GM23338 (cell line): ENCODE measurements around the gene CACNA1G. TPM values are rescaled to one million over a fixed set of nuclear protein-coding genes. Genes with fewer than 3 reads are reported as not detected.

Experiments used
- ATAC-seq: fragments of 200-7000 bp; cut with Tn5 transposase; 3 replicates; pipeline ENCODE4 v1.9.1; 2020
- DNase-seq: peaks from one replicate; pipeline ENCODE4 v3.0.0-alpha.2; 2015; ENCODE audit warnings: low spot score
- H2AFZ ChIP-seq: fragments of 200-600 bp; sonication (generic); 2 replicates; pipeline ENCODE4 v1.8.0; 2016; ENCODE audit warnings: antibody characterized with exemption, mild to moderate bottlenecking, moderate library complexity
- H3F3A ChIP-seq: fragments of 200-600 bp; sonication (generic); replicated peaks from 2 replicates; pipeline ENCODE4 v1.8.0; 2017; ENCODE audit warnings: antibody characterized with exemption, mixed run types, low read depth
- H3K27ac ChIP-seq: fragments of 200-600 bp; sonication (generic); 2 replicates; pipeline ENCODE4 v1.6.1; 2016; ENCODE audit warnings: low read depth
- H3K27me3 ChIP-seq: fragments of 200-600 bp; sonication (generic); 2 replicates; pipeline ENCODE4 v1.8.0; 2016; ENCODE audit warnings: mild to moderate bottlenecking, mixed run types, moderate library complexity; ENCODE audit not compliant: insufficient read depth
- H3K36me3 ChIP-seq: fragments of 200-600 bp; sonication (generic); 2 replicates; pipeline ENCODE4 v1.8.0; 2016; ENCODE audit warnings: mild to moderate bottlenecking; ENCODE audit not compliant: insufficient read depth
- H3K4me1 ChIP-seq: fragments of 200-600 bp; sonication (generic); 2 replicates; pipeline ENCODE4 v1.8.0; 2016; ENCODE audit warnings: mild to moderate bottlenecking, moderate library complexity; ENCODE audit not compliant: insufficient read depth
- H3K4me2 ChIP-seq: fragments of 200-600 bp; sonication (generic); 2 replicates; pipeline ENCODE4 v1.7.1; 2017; ENCODE audit warnings: mixed run types
- H3K4me3 ChIP-seq: fragments of 200-600 bp; sonication (generic); 2 replicates; pipeline ENCODE4 v1.6.1; 2016; ENCODE audit warnings: mixed run types
- H3K79me2 ChIP-seq: fragments of 200-600 bp; sonication (generic); replicated peaks from 2 replicates; pipeline ENCODE4 v1.8.0; 2017; ENCODE audit warnings: mild to moderate bottlenecking; ENCODE audit not compliant: insufficient read depth
- H3K9me2 ChIP-seq: fragments of 200-600 bp; sonication (generic); 2 replicates; pipeline ENCODE4 v1.8.0; 2017; ENCODE audit not compliant: insufficient read depth
- H4K20me1 ChIP-seq: fragments of 200-600 bp; sonication (generic); replicated peaks from 2 replicates; pipeline ENCODE4 v1.8.0; 2017; ENCODE audit warnings: mild to moderate bottlenecking; ENCODE audit not compliant: insufficient read depth
- H3K27ac Mint-ChIP-seq: 2 replicates; pipeline ENCODE4 v1.8.0; 2020; ENCODE audit warnings: inconsistent platforms, mild to moderate bottlenecking, moderate library complexity, mixed read lengths
- H3K27me3 Mint-ChIP-seq: 3 replicates; pipeline ENCODE4 v1.8.0; 2022; ENCODE audit warnings: low read depth, mild to moderate bottlenecking, moderate library complexity, mixed read lengths, inconsistent platforms; ENCODE audit not compliant: insufficient read depth, poor library complexity
- H3K36me3 Mint-ChIP-seq: 3 replicates; pipeline ENCODE4 v1.8.0; 2021; ENCODE audit warnings: low read depth, mild to moderate bottlenecking, inconsistent platforms, moderate library complexity, mixed read lengths
- H3K4me1 Mint-ChIP-seq: 3 replicates; pipeline ENCODE4 v1.8.0; 2020; ENCODE audit warnings: mild to moderate bottlenecking, inconsistent platforms, mixed read lengths
- H3K4me3 Mint-ChIP-seq: 3 replicates; pipeline ENCODE4 v1.8.0; 2021; ENCODE audit warnings: moderate library complexity, mild to moderate bottlenecking, inconsistent platforms, mixed read lengths
- H3K9me3 Mint-ChIP-seq: 3 replicates; pipeline ENCODE4 v1.8.0; 2020; ENCODE audit warnings: moderate library complexity, mild to moderate bottlenecking, inconsistent platforms, mixed read lengths
- EZH2 ChIP-seq: fragments of 200-600 bp; sonication (generic); IDR thresholded peaks from one replicate; pipeline ENCODE4 v1.8.0; 2017; ENCODE audit warnings: antibody characterized with exemption, mild to moderate bottlenecking, low read depth; ENCODE audit not compliant: unreplicated experiment
- EZH2phosphoT487 ChIP-seq: fragments of 200-600 bp; sonication (generic); IDR thresholded peaks from one replicate; pipeline ENCODE4 v1.8.1; 2018; ENCODE audit warnings: antibody characterized with exemption; ENCODE audit not compliant: unreplicated experiment
- JUNB ChIP-seq: IDR thresholded peaks from one replicate; pipeline ENCODE4 v1.6.1; 2016; ENCODE audit warnings: antibody characterized with exemption; ENCODE audit not compliant: unreplicated experiment
- NANOG ChIP-seq: IDR thresholded peaks from 2 replicates; pipeline ENCODE4 v1.6.1; 2016; ENCODE audit warnings: antibody characterized with exemption, borderline replicate concordance
- ZNF331 ChIP-seq: fragments of 250-450 bp; sonication (Bioruptor Pico); IDR thresholded peaks from 2 replicates; pipeline ENCODE4 v1.5.0; 2020; ENCODE audit warnings: low read depth, mild to moderate bottlenecking, moderate library complexity
- polyA plus RNA-seq: library from polyadenylated mRNA; unstranded; fragments of >200 nt; fragmentation: Nextera tagmentation; extraction: Ambion mirVana; gene quantifications from 2 replicates; pipeline ENCODE4 v1.2.1, GENCODE V29; 2016
- total RNA-seq: library from RNA; depleted of rRNA; stranded (reverse); fragments of >200 nt; shearing (Covaris generic); gene quantifications from 2 replicates; pipeline ENCODE4 v1.2.3, GENCODE V29; 2014
- TF ChIP-seq, protein P1 (sequence below): fragments of 250-450 bp; sonication (Bioruptor Pico); IDR thresholded peaks from 2 replicates; pipeline ENCODE4 v1.5.0; 2020; ENCODE audit warnings: mild to moderate bottlenecking, moderate library complexity

Gene CACNA1G
- total and polyA plus RNA-seq, 2 experiments from 2014 or later = 1.4 to 5.1 TPM

DNA sequence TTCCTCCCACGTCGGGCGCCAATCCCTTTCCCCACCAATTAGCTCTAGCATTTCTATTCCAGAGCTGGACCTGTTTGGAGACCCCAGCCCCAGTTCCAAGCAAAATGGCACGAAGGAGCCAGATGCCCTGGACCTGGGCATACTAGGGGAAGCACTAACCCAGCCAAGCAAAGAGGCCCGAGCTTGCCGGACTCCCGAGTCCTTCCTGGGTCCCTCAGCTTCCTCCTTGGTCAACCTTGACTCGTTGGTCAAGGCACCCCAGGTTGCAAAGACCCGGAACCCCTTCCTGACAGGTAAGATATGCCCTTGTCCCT is 19.2 kb upstream of the CACNA1G start:
- ATAC-seq (no peak), DNase-seq (no peak)
- Histone ChIP-seq H3K36me3 (no peaks in the 10 kb centered on the region), H3K27me3 (peaks cover 11% of the 10 kb centered on the region), H3K79me2 (no peaks in the 10 kb centered on the region), H2AFZ (peak overlapping the region; percentile 69; the same call in 1 of the 2 replicates), H3K27ac (no peak overlapping the region), H4K20me1 (no peaks in the 10 kb centered on the region), H3K4me2 (peak overlapping the region; percentile 82), H3K4me3 (peak overlapping the region; percentile 77), H3K9me2 (no peaks in the 10 kb centered on the region), H3K4me1 (peaks cover 16% of the 10 kb centered on the region; the same call in 1 of the 2 replicates), H3F3A (no peaks in the 10 kb centered on the region)
- TF ChIP-seq JUNB = no peak
- TF ChIP-seq, protein P1, sequence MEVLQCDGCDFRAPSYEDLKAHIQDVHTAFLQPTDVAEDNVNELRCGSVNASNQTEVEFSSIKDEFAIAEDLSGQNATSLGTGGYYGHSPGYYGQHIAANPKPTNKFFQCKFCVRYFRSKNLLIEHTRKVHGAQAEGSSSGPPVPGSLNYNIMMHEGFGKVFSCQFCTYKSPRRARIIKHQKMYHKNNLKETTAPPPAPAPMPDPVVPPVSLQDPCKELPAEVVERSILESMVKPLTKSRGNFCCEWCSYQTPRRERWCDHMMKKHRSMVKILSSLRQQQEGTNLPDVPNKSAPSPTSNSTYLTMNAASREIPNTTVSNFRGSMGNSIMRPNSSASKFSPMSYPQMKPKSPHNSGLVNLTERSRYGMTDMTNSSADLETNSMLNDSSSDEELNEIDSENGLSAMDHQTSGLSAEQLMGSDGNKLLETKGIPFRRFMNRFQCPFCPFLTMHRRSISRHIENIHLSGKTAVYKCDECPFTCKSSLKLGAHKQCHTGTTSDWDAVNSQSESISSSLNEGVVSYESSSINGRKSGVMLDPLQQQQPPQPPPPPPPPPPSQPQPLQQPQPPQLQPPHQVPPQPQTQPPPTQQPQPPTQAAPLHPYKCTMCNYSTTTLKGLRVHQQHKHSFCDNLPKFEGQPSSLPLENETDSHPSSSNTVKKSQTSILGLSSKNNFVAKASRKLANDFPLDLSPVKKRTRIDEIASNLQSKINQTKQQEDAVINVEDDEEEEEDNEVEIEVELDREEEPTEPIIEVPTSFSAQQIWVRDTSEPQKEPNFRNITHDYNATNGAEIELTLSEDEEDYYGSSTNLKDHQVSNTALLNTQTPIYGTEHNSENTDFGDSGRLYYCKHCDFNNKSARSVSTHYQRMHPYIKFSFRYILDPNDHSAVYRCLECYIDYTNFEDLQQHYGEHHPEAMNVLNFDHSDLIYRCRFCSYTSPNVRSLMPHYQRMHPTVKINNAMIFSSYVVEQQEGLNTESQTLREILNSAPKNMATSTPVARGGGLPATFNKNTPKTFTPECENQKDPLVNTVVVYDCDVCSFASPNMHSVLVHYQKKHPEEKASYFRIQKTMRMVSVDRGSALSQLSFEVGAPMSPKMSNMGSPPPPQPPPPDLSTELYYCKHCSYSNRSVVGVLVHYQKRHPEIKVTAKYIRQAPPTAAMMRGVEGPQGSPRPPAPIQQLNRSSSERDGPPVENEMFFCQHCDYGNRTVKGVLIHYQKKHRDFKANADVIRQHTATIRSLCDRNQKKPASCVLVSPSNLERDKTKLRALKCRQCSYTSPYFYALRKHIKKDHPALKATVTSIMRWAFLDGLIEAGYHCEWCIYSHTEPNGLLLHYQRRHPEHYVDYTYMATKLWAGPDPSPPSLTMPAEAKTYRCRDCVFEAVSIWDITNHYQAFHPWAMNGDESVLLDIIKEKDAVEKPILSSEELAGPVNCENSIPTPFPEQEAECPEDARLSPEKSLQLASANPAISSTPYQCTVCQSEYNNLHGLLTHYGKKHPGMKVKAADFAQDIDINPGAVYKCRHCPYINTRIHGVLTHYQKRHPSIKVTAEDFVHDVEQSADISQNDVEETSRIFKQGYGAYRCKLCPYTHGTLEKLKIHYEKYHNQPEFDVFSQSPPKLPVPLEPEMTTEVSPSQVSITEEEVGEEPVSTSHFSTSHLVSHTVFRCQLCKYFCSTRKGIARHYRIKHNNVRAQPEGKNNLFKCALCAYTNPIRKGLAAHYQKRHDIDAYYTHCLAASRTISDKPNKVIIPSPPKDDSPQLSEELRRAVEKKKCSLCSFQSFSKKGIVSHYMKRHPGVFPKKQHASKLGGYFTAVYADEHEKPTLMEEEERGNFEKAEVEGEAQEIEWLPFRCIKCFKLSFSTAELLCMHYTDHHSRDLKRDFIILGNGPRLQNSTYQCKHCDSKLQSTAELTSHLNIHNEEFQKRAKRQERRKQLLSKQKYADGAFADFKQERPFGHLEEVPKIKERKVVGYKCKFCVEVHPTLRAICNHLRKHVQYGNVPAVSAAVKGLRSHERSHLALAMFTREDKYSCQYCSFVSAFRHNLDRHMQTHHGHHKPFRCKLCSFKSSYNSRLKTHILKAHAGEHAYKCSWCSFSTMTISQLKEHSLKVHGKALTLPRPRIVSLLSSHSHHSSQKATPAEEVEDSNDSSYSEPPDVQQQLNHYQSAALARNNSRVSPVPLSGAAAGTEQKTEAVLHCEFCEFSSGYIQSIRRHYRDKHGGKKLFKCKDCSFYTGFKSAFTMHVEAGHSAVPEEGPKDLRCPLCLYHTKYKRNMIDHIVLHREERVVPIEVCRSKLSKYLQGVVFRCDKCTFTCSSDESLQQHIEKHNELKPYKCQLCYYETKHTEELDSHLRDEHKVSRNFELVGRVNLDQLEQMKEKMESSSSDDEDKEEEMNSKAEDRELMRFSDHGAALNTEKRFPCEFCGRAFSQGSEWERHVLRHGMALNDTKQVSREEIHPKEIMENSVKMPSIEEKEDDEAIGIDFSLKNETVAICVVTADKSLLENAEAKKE (CRISPR knock-in tag) = no peak
- TF ChIP-seq NANOG = no peak
- no peak for TF ChIP-seq EZH2phosphoT487
- no peak for TF ChIP-seq ZNF331 (CRISPR knock-in tag)
- TF ChIP-seq EZH2 = no peak
- H3K4me3 Mint-ChIP-seq = peak overlapping the region; percentile 77
- peaks cover 17% of the 10 kb centered on the region for H3K27me3 Mint-ChIP-seq
- peaks cover 6% of the 10 kb centered on the region; the same call in 2 of the 3 replicates for H3K36me3 Mint-ChIP-seq
- H3K9me3 Mint-ChIP-seq = no peaks in the 10 kb centered on the region
- peaks cover 23% of the 10 kb centered on the region for H3K4me1 Mint-ChIP-seq
- no peak overlapping the region for H3K27ac Mint-ChIP-seq
